ENCODE results near the gene TNFSF15. TPM values are rescaled to one million over a fixed set of nuclear protein-coding genes. Genes with fewer than 3 reads are reported as not detected.

The TNFSF15 gene
- total RNA-seq, 1 experiment from 2014 or later = not detected

DNA sequence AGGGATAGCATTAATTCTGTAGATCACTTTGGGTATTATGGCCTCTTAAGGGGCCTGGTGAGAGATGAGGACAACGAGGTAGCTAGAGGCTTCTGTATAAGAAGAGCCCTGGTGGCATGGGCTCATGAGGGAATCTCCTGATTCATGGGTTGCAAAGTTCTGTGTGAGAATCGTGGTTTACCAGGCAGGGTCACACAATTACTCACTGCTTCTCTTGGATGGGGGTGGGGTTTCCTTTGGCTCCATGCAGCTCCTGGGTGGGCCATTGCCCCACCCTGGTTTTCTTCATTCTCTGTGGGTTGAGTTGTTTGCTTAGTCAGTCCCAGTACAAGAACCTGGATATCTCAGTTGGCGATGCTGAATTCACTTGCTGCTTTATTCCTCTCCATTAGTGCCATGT, 30.9 kb upstream of the TNFSF15 start:
- Histone ChIP-seq H3K9ac (ENCODE audit: extremely low read depth, insufficient read length, low read length) (no peak overlapping the region), H3K27me3 (ENCODE audit: insufficient read depth, low read length) (no peaks in the 10 kb centered on the region), H3K18ac (ENCODE audit: insufficient read length, low read depth, low read length) (no peak overlapping the region), H4K91ac (ENCODE audit: insufficient read length, low read depth, low read length) (no peak overlapping the region), H3K27ac (ENCODE audit: insufficient read length, low read depth, low read length) (no peak overlapping the region), H3K56ac (ENCODE audit: insufficient read length, low read depth, low read length) (no peak overlapping the region), H3K23ac (ENCODE audit: insufficient read length, low read depth, low read length) (no peak overlapping the region), H2BK15ac (ENCODE audit: low read depth, low read length) (no peak overlapping the region), H4K20me1 (ENCODE audit: control insufficient read depth, insufficient read depth, insufficient read length) (no peaks in the 10 kb centered on the region), H3K4ac (ENCODE audit: low read depth, low read length) (no peak overlapping the region), H3K14ac (ENCODE audit: insufficient read depth, low read length) (no peak overlapping the region), H3K4me2 (ENCODE audit: insufficient read depth, insufficient read length, low read length) (no peak overlapping the region), H2AFZ (ENCODE audit: low read length) (no peak overlapping the region), H3K9me3 (ENCODE audit: control insufficient read depth, low read depth, low read length) (no peaks in the 10 kb centered on the region), H3K4me1 (ENCODE audit: insufficient read depth, low read length) (no peaks in the 10 kb centered on the region), H3K23me2 (ENCODE audit: insufficient read length, low read depth, low read length, poor library complexity, severe bottlenecking) (no peaks in the 10 kb centered on the region), H3T11ph (ENCODE audit: low read length) (no peak overlapping the region), H2BK12ac (ENCODE audit: insufficient read length, low read depth, low read length) (no peak overlapping the region), H2AK5ac (ENCODE audit: insufficient read length, low read length) (no peak overlapping the region), H2BK120ac (ENCODE audit: low read depth, low read length, poor library complexity, severe bottlenecking) (no peak overlapping the region), H4K5ac (ENCODE audit: insufficient read length, low read depth, low read length) (no peak overlapping the region), H3K79me1 (ENCODE audit: insufficient read depth, low read depth, low read length, poor library complexity, severe bottlenecking) (no peaks in the 10 kb centered on the region), H3K79me2 (ENCODE audit: insufficient read depth, low read length) (no peaks in the 10 kb centered on the region), H4K8ac (replicated peaks; ENCODE audit: insufficient read length, low read depth, low read length) (no peak overlapping the region), H2BK5ac (ENCODE audit: insufficient read length, low read length) (no peak overlapping the region), H2BK20ac (ENCODE audit: low read depth, low read length, poor library complexity, severe bottlenecking) (no peak overlapping the region)
- peaks cover 34% of the 10 kb centered on the region for H3K27me3 Mint-ChIP-seq (ENCODE audit: low read depth)
- TF ChIP-seq CTCF (conservative IDR thresholded peaks at IDR 0.05) = no peak
- DNase-seq = no peak
- no CpG with 5 or more reads among the region's 3 CpGs for WGBS (ENCODE audit: extremely low coverage, insufficient read length, low lambda C conversion rate)
- no peaks in the 10 kb centered on the region for H3K36me3 Mint-ChIP-seq (ENCODE audit: insufficient read depth in 1 of 3, low read depth in 3 of 3)
- peaks cover 0 to 6% of the 10 kb centered on the region in 2 experiments; a peak in 1 of 5 replicates for H3K9me3 Mint-ChIP-seq
- H3K4me1 Mint-ChIP-seq = no peaks in the 10 kb centered on the region
- no peak overlapping the region for H3K27ac Mint-ChIP-seq
- no peak overlapping the region for H3K4me3 Mint-ChIP-seq
